Measurements from ENCODE around the gene GJA3.

GRCh38 chr13:20197361-20197834, 36.5 kb upstream of the GJA3 start:
- peak; percentile 56 for TF ChIP-seq CTCF (IDR thresholded peaks at IDR 0.05; ENCODE audit: poor library complexity)
- no peak for TF ChIP-seq EZH2phosphoT487 (IDR thresholded peaks at IDR 0.05; ENCODE audit: low read depth, severe bottlenecking, unreplicated experiment)

Data from hepatocyte (in vitro differentiated cells).